DOHH2 (cell line): ENCODE data around the gene MYZAP.

Experiments used
- H3F3A ChIP-seq: fragments of 200-600 bp; sonication (generic), shearing (Covaris generic); 2 replicates; pipeline ENCODE4 v1.6.0; 2016; ENCODE audit warnings: antibody characterized with exemption, mild to moderate bottlenecking; ENCODE audit not compliant: control insufficient read depth, insufficient read depth
- H3K27ac ChIP-seq: fragments of 200-600 bp; sonication (generic); 2 replicates; pipeline ENCODE4 v1.5.1; 2014; ENCODE audit warnings: low read depth, mild to moderate bottlenecking, low read length, moderate library complexity
- H3K27me3 ChIP-seq: fragments of 200-600 bp; sonication (generic); 2 replicates; pipeline ENCODE4 v1.6.1; 2014; ENCODE audit warnings: mild to moderate bottlenecking, low read length, mixed read lengths; ENCODE audit not compliant: control insufficient read depth
- H3K36me3 ChIP-seq: fragments of 200-600 bp; sonication (generic); 2 replicates; pipeline ENCODE4 v1.6.1; 2014; ENCODE audit warnings: mild to moderate bottlenecking, low read length, moderate library complexity, mixed read lengths; ENCODE audit not compliant: control insufficient read depth
- H3K4me1 ChIP-seq: fragments of 200-600 bp; sonication (generic); 2 replicates; pipeline ENCODE4 v1.6.1; 2014; ENCODE audit warnings: mild to moderate bottlenecking, low read length, mixed read lengths; ENCODE audit not compliant: control insufficient read depth
- H3K4me2 ChIP-seq: fragments of 200-600 bp; sonication (generic); 2 replicates; pipeline ENCODE4 v1.6.0; 2014; ENCODE audit warnings: mild to moderate bottlenecking, low read length, moderate library complexity
- H3K4me3 ChIP-seq: fragments of 200-600 bp; sonication (generic); 2 replicates; pipeline ENCODE4 v1.5.1; 2014; ENCODE audit warnings: mild to moderate bottlenecking, low read length, mixed read lengths
- H3K79me2 ChIP-seq: fragments of 200-600 bp; sonication (generic); 2 replicates; pipeline ENCODE4 v1.6.1; 2014; ENCODE audit warnings: mild to moderate bottlenecking, low read length, mixed read lengths; ENCODE audit not compliant: control insufficient read depth
- H3K9me2 ChIP-seq: fragments of 200-600 bp; sonication (generic); replicated peaks from 2 replicates; pipeline ENCODE4 v1.6.1; 2014; ENCODE audit warnings: mild to moderate bottlenecking, low read length, mixed read lengths; ENCODE audit not compliant: control insufficient read depth
- H3K9me3 ChIP-seq: fragments of 200-600 bp; sonication (generic); 2 replicates; pipeline ENCODE4 v1.6.1; 2014; ENCODE audit warnings: antibody characterized with exemption, low read length, mixed read lengths; ENCODE audit not compliant: control insufficient read depth, insufficient read depth
- H4K20me1 ChIP-seq: fragments of 200-600 bp; sonication (generic); 2 replicates; pipeline ENCODE4 v1.6.0; 2014; ENCODE audit warnings: low read depth, mild to moderate bottlenecking, antibody characterized with exemption, low read length, moderate library complexity; ENCODE audit not compliant: control insufficient read depth, insufficient read depth
- EZH2phosphoT487 ChIP-seq: fragments of 200-600 bp; sonication (generic); IDR thresholded peaks from 2 replicates; pipeline ENCODE4 v1.6.1; 2017; ENCODE audit warnings: borderline replicate concordance, mild to moderate bottlenecking, antibody characterized with exemption, low read length, moderate library complexity, mixed read lengths
- TF ChIP-seq, protein P1 (sequence below): fragments of 200-600 bp; sonication (generic); IDR thresholded peaks from one replicate; pipeline ENCODE4 v1.5.1; 2014; ENCODE audit warnings: antibody characterized with exemption, mild to moderate bottlenecking, low read depth, low read length; ENCODE audit not compliant: poor library complexity, severe bottlenecking

MYZAP gene

DNA sequence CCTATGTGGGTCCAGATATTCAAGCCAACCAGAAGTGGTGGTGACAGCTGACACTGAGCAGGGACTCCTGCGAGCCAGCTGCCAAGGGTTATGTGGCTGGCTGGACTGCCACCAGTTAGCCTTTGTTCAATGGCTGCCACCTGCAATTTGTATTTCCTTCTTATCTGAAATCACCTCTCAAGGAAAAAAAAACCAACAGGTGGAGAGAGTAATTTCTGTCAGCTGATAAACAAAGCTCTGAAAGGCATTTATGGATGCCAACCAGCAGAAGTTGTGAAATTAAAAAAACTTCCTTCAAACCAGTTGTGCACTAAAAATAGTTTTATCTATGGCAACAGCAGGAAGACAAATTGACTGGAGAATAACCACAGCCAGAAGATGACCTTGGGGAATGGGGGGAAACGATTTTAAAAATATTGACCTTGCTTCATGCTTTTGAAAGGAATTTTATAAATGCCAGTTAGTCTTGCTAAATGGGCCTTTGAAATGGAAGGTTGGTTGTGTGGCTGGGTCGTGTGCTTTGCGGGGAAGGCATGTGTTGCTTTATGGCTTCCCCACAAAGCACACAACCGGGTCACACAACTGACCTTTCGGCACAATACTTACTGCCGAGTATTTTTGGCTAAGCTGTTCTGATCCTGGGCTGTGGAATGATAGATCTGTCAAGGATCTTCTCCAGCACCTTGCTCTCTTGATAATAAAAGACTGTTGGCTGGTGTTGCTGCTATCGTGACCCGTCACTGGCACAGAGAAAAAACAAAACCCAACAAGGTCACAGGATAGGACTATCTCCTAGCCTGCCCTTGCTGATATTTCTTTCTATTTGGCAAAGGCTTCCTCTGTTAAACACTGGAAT lies 3.5 kb downstream of the MYZAP start:
- Histone ChIP-seq H3K4me3 (no peak overlapping the region), H3K27me3 (no peaks in the 10 kb centered on the region), H3K27ac (no peak overlapping the region), H3K9me2 (no peaks in the 10 kb centered on the region), H3K36me3 (no peaks in the 10 kb centered on the region), H3K79me2 (no peaks in the 10 kb centered on the region), H3K9me3 (no peaks in the 10 kb centered on the region), H4K20me1 (no peaks in the 10 kb centered on the region), H3F3A (no peaks in the 10 kb centered on the region), H3K4me2 (no peak overlapping the region), H3K4me1 (no peaks in the 10 kb centered on the region)
- TF ChIP-seq EZH2phosphoT487, result no peak
- TF ChIP-seq, protein P1, sequence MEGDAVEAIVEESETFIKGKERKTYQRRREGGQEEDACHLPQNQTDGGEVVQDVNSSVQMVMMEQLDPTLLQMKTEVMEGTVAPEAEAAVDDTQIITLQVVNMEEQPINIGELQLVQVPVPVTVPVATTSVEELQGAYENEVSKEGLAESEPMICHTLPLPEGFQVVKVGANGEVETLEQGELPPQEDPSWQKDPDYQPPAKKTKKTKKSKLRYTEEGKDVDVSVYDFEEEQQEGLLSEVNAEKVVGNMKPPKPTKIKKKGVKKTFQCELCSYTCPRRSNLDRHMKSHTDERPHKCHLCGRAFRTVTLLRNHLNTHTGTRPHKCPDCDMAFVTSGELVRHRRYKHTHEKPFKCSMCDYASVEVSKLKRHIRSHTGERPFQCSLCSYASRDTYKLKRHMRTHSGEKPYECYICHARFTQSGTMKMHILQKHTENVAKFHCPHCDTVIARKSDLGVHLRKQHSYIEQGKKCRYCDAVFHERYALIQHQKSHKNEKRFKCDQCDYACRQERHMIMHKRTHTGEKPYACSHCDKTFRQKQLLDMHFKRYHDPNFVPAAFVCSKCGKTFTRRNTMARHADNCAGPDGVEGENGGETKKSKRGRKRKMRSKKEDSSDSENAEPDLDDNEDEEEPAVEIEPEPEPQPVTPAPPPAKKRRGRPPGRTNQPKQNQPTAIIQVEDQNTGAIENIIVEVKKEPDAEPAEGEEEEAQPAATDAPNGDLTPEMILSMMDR, result no peak

GRCh38 chr15:57596301-57596855 lies 4.7 kb downstream of the MYZAP start:
- no peak overlapping the region for H3K27ac ChIP-seq
- H3K4me2 ChIP-seq, result no peak overlapping the region
- H3K4me1 ChIP-seq, result no peaks in the 10 kb centered on the region
- H3K27me3 ChIP-seq, result no peaks in the 10 kb centered on the region
- no peaks in the 10 kb centered on the region for H4K20me1 ChIP-seq
- no peak overlapping the region for H3K4me3 ChIP-seq
- H3K9me2 ChIP-seq, result no peaks in the 10 kb centered on the region
- no peaks in the 10 kb centered on the region for H3F3A ChIP-seq
- H3K36me3 ChIP-seq, result no peaks in the 10 kb centered on the region
- no peaks in the 10 kb centered on the region for H3K79me2 ChIP-seq
- no peaks in the 10 kb centered on the region for H3K9me3 ChIP-seq
- no peak for TF ChIP-seq EZH2phosphoT487
- TF ChIP-seq, protein P1, result no peak

- H3K9me2 ChIP-seq, result no peaks in the 10 kb centered on the region
- H3K27ac ChIP-seq, result no peak overlapping the region
- H3K79me2 ChIP-seq, result no peaks in the 10 kb centered on the region
- no peaks in the 10 kb centered on the region for H3F3A ChIP-seq
- no peaks in the 10 kb centered on the region for H3K4me1 ChIP-seq
- TF ChIP-seq, protein P1, result no peak
- TF ChIP-seq EZH2phosphoT487, result no peak
- no peaks in the 10 kb centered on the region; the same call in 1 of the 2 replicates for H3K27me3 ChIP-seq
- H3K4me3 ChIP-seq, result no peak overlapping the region
- no peak overlapping the region for H3K4me2 ChIP-seq
- H3K36me3 ChIP-seq, result no peaks in the 10 kb centered on the region
- H3K9me3 ChIP-seq, result no peaks in the 10 kb centered on the region
- no peaks in the 10 kb centered on the region for H4K20me1 ChIP-seq
These were observed 5.3 kb downstream of the MYZAP start for GRCh38 chr15:57596978-57597377.
